ENCODE data around the gene TRAPPC6A.

DNA sequence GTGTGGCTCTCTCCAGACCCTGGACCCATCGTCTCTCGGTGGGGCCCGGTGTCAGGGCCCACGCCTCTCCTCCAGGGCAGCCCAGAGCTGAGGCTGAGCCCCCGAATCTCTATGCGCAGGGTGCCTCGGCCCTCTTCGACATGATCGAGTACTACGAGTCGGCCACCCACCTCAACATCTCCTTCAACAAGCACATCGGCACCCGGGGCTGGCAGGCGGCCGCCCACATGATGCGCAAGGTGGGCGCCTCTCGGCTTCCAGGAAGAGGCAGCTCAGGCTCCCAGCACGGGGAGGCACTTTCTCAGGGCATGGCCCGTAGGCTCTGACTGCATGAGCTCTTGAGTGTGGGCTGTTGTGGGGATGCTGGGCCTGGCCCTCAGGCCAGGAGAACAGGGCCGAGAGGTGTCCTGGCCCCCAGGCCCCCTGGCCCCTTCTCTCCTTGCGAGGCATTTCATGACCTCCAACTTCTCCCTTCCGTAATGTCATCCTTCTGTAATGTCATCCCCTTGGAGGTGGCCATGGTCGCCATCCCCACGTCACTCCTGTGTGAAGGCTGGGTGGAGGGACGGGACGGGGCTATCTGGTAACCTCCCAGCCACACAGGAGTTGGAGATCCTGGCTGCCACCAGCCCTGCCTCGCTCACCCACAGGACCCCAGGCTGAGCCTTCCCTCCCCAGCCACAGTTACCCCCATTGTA lies 36.7 kb downstream of the TRAPPC6A start:
- TF ChIP-seq, protein P1, sequence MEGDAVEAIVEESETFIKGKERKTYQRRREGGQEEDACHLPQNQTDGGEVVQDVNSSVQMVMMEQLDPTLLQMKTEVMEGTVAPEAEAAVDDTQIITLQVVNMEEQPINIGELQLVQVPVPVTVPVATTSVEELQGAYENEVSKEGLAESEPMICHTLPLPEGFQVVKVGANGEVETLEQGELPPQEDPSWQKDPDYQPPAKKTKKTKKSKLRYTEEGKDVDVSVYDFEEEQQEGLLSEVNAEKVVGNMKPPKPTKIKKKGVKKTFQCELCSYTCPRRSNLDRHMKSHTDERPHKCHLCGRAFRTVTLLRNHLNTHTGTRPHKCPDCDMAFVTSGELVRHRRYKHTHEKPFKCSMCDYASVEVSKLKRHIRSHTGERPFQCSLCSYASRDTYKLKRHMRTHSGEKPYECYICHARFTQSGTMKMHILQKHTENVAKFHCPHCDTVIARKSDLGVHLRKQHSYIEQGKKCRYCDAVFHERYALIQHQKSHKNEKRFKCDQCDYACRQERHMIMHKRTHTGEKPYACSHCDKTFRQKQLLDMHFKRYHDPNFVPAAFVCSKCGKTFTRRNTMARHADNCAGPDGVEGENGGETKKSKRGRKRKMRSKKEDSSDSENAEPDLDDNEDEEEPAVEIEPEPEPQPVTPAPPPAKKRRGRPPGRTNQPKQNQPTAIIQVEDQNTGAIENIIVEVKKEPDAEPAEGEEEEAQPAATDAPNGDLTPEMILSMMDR (IDR thresholded peaks at IDR 0.05): no peak
- TF ChIP-seq POLR2AphosphoS5 (IDR thresholded peaks at IDR 0.05) (no peak), POLR2A (IDR thresholded peaks at IDR 0.05) (no peak), EP300 (IDR thresholded peaks at IDR 0.05) (no peak)

Measured in sigmoid colon (tissue), 4 donors.